ENCODE data around the gene EVC2. TPM values are rescaled to one million over a fixed set of nuclear protein-coding genes. Genes with fewer than 3 reads are reported as not detected.

The EVC2 gene
- total RNA-seq, 2 donors from 2014 or later = 21.4 to 24.2 TPM

DNA sequence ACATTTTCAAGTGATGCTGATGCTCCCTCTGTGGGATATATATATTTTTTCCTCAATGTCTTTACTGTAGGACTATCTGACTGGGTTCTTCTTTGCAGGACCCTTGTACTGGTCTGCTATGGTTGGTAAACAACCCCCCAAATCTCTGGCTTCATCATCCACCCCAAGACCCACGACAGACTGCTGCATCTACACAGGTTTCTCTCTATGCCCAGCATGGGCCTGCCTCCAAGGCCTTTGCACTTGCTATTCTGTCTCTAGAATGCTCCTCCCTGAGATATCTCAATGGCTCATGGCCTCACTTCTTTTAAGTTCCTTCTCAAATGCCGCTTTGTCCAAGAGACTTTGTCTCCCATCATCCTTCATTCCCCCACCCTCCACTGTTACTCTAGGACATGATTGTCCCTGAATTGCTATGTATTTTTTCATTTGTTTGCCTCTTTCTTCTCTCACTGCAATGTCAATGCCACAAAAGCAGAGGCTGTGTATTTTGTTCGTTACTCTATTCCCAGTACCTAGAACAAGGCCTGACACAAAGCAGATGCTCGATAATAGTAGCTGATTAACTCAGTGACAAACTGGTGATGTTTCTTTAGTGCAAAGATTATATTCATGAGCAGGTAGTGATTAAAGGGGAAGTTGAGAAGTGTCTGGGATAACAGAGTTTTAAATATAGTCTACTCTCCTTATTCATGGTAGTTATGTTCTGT is 9.2 kb upstream of the EVC2 start:
- Histone ChIP-seq H3K9me3 (peaks cover 3% of the 10 kb centered on the region), H3K4me3 (no peak overlapping the region), H3K27me3 (replicated peaks; ENCODE audit: insufficient read depth) (no peaks in the 10 kb centered on the region), H3K4me1 (ENCODE audit: control insufficient read depth in 1 of 2, low read depth in 2 of 2) (peaks cover 0 to 12% of the 10 kb centered on the region in 2 donors), H3K36me3 (no peaks in the 10 kb centered on the region), H3K27ac (no peak overlapping the region)
- ATAC-seq (ENCODE audit: insufficient number of reproducible peaks, low FRiP score, low read depth) (no peak), DNase-seq (ENCODE audit: low spot score) (no peak)
- TF ChIP-seq, protein P1, sequence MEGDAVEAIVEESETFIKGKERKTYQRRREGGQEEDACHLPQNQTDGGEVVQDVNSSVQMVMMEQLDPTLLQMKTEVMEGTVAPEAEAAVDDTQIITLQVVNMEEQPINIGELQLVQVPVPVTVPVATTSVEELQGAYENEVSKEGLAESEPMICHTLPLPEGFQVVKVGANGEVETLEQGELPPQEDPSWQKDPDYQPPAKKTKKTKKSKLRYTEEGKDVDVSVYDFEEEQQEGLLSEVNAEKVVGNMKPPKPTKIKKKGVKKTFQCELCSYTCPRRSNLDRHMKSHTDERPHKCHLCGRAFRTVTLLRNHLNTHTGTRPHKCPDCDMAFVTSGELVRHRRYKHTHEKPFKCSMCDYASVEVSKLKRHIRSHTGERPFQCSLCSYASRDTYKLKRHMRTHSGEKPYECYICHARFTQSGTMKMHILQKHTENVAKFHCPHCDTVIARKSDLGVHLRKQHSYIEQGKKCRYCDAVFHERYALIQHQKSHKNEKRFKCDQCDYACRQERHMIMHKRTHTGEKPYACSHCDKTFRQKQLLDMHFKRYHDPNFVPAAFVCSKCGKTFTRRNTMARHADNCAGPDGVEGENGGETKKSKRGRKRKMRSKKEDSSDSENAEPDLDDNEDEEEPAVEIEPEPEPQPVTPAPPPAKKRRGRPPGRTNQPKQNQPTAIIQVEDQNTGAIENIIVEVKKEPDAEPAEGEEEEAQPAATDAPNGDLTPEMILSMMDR (IDR thresholded peaks at IDR 0.05) = no peak

DNA sequence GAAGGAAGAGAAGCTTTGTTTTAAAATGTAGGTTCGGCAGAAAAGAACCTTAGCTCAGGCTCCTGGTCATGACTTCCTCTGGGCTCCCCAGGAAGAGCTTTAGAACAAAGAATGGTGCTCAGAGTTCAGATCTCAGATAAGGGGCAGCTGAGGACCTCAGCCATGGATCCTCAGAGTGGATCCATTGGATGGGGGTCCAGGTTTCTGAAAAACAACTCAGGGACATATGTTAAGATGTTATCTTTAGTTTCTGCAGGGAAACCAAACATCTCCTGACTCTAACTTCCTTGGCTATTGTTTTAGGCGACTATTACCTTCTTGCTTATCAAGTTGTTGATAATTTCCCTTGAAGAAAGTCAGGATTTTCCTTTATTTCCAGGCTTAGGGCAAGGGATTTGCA is 8.0 kb upstream of the EVC2 start:
- Histone ChIP-seq H3K27ac (no peak overlapping the region), H3K4me1 (ENCODE audit: control insufficient read depth in 1 of 2, low read depth in 2 of 2) (peaks cover 5 to 22% of the 10 kb centered on the region in 2 donors)

DNA sequence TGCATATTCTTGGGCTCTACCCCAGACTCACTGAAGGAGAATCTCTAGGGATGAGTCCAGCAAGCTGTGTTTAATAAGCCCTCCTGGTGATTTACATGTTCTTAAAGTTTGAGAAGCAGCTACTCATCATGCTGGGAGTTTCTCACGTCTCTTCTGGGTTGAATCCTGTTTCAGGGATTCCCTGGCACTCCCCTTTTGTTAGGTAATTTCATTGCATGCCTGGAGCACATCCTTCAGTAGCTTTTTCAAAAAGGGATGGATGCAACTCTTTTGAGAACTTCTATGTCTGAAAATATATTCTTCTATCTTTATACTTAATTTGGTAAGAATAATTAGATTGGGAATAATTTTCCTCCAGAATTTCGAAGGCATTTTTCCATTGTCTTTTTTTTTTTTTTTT is 7.0 kb upstream of the EVC2 start:
- peaks cover 9 to 27% of the 10 kb centered on the region in 2 donors for H3K4me1 ChIP-seq (ENCODE audit: control insufficient read depth in 1 of 2, low read depth in 2 of 2)
- no peak for DNase-seq (ENCODE audit: low spot score)
- TF ChIP-seq, protein P1 (IDR thresholded peaks at IDR 0.05) = no peak
- H3K27ac ChIP-seq = no peak overlapping the region
- no peak for ATAC-seq (ENCODE audit: insufficient number of reproducible peaks, low FRiP score, low read depth)
- no peaks in the 10 kb centered on the region for H3K36me3 ChIP-seq
- no peak overlapping the region for H3K4me3 ChIP-seq
- H3K9me3 ChIP-seq = peaks cover 3% of the 10 kb centered on the region
- H3K27me3 ChIP-seq (replicated peaks; ENCODE audit: insufficient read depth) = no peaks in the 10 kb centered on the region

More for the DNA sequence above, 8.0 kb upstream of the EVC2 start:
- ATAC-seq (ENCODE audit: insufficient number of reproducible peaks, low FRiP score, low read depth) = no peak
- TF ChIP-seq, protein P1 (IDR thresholded peaks at IDR 0.05) = no peak
- Histone ChIP-seq H3K27me3 (replicated peaks; ENCODE audit: insufficient read depth) (no peaks in the 10 kb centered on the region), H3K9me3 (peaks cover 3% of the 10 kb centered on the region), H3K36me3 (no peaks in the 10 kb centered on the region), H3K4me3 (no peak overlapping the region)
- DNase-seq (ENCODE audit: low spot score) = no peak

DNA sequence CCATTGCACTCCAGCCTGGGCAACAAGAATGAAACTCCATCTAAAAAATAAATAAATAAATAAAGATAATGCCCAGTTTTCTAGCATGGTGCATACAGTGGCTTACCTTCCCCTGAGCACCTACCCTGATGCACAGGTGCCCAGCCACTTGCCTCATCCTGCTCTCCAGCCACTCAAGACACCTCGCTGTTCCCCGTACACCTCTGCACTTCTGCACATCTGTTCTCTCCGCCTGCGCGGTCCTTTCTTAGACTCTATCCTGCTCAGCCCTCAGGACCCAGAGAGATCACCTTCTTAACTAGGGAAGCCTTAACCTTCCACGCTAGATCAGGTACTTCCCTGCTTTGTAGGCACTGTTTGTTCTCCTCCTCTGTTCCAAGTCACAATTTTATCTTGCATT is 5.5 kb upstream of the EVC2 start:
- TF ChIP-seq, protein P1 (IDR thresholded peaks at IDR 0.05) = no peak
- no peak for ATAC-seq (ENCODE audit: insufficient number of reproducible peaks, low FRiP score, low read depth)
- Histone ChIP-seq H3K27me3 (replicated peaks; ENCODE audit: insufficient read depth) (no peaks in the 10 kb centered on the region), H3K4me1 (ENCODE audit: control insufficient read depth in 1 of 2, low read depth in 2 of 2) (peaks cover 13 to 42% of the 10 kb centered on the region in 2 donors), H3K36me3 (no peaks in the 10 kb centered on the region), H3K4me3 (no peak overlapping the region), H3K27ac (no peak overlapping the region), H3K9me3 (peaks cover 3% of the 10 kb centered on the region)
- DNase-seq (ENCODE audit: low spot score) = no peak

DNA sequence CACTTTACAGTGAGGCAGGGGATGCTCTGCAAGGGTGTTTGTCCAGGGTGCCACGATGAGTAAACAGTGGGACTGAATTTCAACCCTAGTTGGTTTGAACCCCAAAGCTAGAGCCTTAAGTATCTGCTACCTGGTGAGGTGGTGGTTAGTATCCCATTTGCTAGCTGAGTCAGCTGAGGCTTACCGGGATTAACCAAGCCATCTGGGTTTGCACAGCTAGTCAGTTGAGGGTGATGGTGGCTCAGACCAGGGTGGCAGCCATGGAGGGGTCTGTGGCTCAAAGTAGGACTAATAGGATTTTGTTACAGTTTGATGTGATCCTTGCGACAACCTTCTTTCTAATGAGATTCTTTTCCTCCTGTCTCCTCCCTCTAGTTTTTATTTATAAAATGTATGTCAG is 4.6 kb upstream of the EVC2 start:
- no peak for DNase-seq (ENCODE audit: low spot score)

More for the DNA sequence above, 4.6 kb upstream of the EVC2 start:
- Histone ChIP-seq H3K4me1 (ENCODE audit: control insufficient read depth in 1 of 2, low read depth in 2 of 2) (peaks cover 13 to 45% of the 10 kb centered on the region in 2 donors), H3K27ac (no peak overlapping the region), H3K36me3 (no peaks in the 10 kb centered on the region), H3K9me3 (peaks cover 3% of the 10 kb centered on the region), H3K4me3 (no peak overlapping the region), H3K27me3 (replicated peaks; ENCODE audit: insufficient read depth) (no peaks in the 10 kb centered on the region)
- ATAC-seq (ENCODE audit: insufficient number of reproducible peaks, low FRiP score, low read depth) = no peak
- TF ChIP-seq, protein P1 (IDR thresholded peaks at IDR 0.05) = no peak
